ENCODE results near the gene PIGW. TPM values are rescaled to one million over a fixed set of nuclear protein-coding genes. Genes with fewer than 3 reads are reported as not detected.

Gene PIGW
- total RNA-seq, 3 donors from 2014 or later (not counting 1 experiment from before 2014, with no cell fraction given) = 4.6 to 8.3 (median 5.0) TPM

DNA sequence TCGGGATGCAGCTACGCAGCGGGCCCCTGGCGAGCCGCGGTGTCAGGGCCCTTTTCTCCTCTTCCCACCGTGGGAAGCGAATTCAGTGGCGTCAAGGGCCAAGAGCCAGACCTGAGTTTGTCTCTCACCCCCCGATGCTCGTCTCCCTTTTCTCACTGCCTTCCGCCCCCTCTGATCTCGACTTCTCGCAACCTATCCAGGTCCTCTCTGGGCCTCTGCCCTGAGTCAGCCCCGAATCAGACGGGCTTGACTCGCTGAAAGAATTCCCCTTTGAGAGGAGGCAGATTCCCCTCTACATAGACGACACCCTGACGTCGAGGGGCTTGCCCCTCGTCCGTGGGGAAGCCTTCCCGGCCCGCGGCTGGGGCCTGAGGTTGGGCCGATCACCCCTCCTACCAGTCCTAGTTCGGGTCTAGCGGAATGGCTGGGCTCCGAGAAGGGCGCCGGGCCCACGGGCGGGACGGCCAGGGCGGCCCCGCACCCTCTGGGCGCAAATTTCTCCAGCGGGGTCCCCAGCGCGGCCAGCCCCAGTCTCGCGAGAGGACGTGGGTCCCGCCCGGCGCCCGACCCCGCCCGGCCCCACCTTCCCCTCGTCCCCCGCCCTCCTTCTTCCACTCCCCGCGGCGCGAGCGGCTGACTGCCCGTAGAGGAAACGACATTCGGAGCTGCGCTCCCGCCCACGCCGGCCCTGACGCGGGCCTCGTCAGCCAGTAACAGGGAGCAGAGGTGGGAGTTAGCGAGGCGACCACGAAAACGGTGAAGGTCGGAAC, 9.7 kb downstream of the PIGW start, which contains the start of gene GGNBP2:
TSS of gene GGNBP2 (plus strand) at position 613 of the 770 bp plus-strand sequence. CDS start 806 bp downstream, outside the sequence.
- peak within 1 kb of the TSS; percentile 98 to 99 for H3K27ac Mint-ChIP-seq
- H3K9me3 ChIP-seq (ENCODE audit: control insufficient read depth, insufficient read depth, low read length) = no peaks in the 10 kb centered on the region
- TF ChIP-seq, protein P1, sequence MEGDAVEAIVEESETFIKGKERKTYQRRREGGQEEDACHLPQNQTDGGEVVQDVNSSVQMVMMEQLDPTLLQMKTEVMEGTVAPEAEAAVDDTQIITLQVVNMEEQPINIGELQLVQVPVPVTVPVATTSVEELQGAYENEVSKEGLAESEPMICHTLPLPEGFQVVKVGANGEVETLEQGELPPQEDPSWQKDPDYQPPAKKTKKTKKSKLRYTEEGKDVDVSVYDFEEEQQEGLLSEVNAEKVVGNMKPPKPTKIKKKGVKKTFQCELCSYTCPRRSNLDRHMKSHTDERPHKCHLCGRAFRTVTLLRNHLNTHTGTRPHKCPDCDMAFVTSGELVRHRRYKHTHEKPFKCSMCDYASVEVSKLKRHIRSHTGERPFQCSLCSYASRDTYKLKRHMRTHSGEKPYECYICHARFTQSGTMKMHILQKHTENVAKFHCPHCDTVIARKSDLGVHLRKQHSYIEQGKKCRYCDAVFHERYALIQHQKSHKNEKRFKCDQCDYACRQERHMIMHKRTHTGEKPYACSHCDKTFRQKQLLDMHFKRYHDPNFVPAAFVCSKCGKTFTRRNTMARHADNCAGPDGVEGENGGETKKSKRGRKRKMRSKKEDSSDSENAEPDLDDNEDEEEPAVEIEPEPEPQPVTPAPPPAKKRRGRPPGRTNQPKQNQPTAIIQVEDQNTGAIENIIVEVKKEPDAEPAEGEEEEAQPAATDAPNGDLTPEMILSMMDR (IDR thresholded peaks at IDR 0.05) = no peak
- peak; percentile 87 to 95 for DNase-seq
- peak within 1 kb of the TSS; percentile 100 for H3K27ac ChIP-seq (ENCODE audit: low read length)
- intact Hi-C loops (cut with micrococcal nuclease) = loop anchor here (1.0 to 10.0 kb wide), 3 partner anchors 9 to 957 kb away; partner anchors contain the start of genes AP2B1 and MRM1
- H3K36me3 ChIP-seq (ENCODE audit: control insufficient read depth, insufficient read depth, low read length) = peaks cover 9% of the 10 kb centered on the region
- H3K4me3 Mint-ChIP-seq = peak within 1 kb of the TSS; percentile 96
- peak; percentile 63 to 79 (median 66) for ATAC-seq
- no peaks in the 10 kb centered on the region for H3K9me3 Mint-ChIP-seq
- H3K4me1 Mint-ChIP-seq = peaks cover 27 to 32% of the 10 kb centered on the region in 2 donors
- H3K4me3 ChIP-seq (ENCODE audit: low read length) = peak within 1 kb of the TSS; percentile 89
- H3K27me3 Mint-ChIP-seq (ENCODE audit: low read depth in 2 of 2) = no peaks in the 10 kb centered on the region
- H3K4me1 ChIP-seq (ENCODE audit: control insufficient read depth, insufficient read depth, low read length) = peaks cover 25% of the 10 kb centered on the region
- no peaks in the 10 kb centered on the region for H3K36me3 Mint-ChIP-seq
- H3K27me3 ChIP-seq (ENCODE audit: control insufficient read depth, insufficient read depth, low read length) = no peaks in the 10 kb centered on the region
- WGBS (ENCODE audit: insufficient coverage) = under 1% methylated on average over 71 of the region's 71 CpGs

DNA sequence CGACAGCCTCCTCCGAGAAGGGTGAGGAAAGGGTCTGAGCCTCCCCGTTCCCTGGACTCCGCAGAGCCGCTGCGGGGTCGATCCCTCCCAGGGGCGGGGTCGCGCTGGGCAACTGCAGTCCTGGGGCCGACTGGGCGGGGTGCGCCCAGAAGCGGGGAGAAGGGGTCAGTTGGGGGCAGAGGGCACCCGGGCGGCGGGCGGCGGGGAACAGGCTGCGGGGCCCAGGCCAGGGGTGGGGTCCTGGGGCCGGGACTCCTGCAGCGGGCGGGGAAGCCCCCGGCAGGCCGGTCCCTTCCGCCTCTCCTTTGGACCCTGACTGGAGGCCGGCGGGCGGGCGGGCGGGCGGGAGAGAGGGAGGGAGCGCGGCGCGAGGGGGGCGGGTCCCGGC, 10.3 kb downstream of the PIGW start:
- intact Hi-C loops (cut with micrococcal nuclease) = loop anchor here (10.0 kb wide), 1 partner anchor 60 kb away; the partner anchor contains the start of gene MRM1
- Mint-ChIP-seq H3K9me3 (no peaks in the 10 kb centered on the region), H3K27ac (peak overlapping the region; percentile 98 to 99), H3K4me1 (peaks cover 28 to 35% of the 10 kb centered on the region in 2 donors), H3K36me3 (no peaks in the 10 kb centered on the region), H3K4me3 (peak overlapping the region; percentile 96), H3K27me3 (ENCODE audit: low read depth in 2 of 2) (no peaks in the 10 kb centered on the region)
- Histone ChIP-seq H3K4me1 (ENCODE audit: control insufficient read depth, insufficient read depth, low read length) (peaks cover 29% of the 10 kb centered on the region), H3K36me3 (ENCODE audit: control insufficient read depth, insufficient read depth, low read length) (peaks cover 9% of the 10 kb centered on the region), H3K27ac (ENCODE audit: low read length) (peak overlapping the region; percentile 100), H3K27me3 (ENCODE audit: control insufficient read depth, insufficient read depth, low read length) (no peaks in the 10 kb centered on the region), H3K9me3 (ENCODE audit: control insufficient read depth, insufficient read depth, low read length) (no peaks in the 10 kb centered on the region), H3K4me3 (ENCODE audit: low read length) (peak overlapping the region; percentile 89)
- WGBS (ENCODE audit: insufficient coverage) = 0% methylated on average over 38 of the region's 38 CpGs
- ATAC-seq (no peak), DNase-seq (no peak)
- TF ChIP-seq, protein P1 (IDR thresholded peaks at IDR 0.05) = no peak

DNA sequence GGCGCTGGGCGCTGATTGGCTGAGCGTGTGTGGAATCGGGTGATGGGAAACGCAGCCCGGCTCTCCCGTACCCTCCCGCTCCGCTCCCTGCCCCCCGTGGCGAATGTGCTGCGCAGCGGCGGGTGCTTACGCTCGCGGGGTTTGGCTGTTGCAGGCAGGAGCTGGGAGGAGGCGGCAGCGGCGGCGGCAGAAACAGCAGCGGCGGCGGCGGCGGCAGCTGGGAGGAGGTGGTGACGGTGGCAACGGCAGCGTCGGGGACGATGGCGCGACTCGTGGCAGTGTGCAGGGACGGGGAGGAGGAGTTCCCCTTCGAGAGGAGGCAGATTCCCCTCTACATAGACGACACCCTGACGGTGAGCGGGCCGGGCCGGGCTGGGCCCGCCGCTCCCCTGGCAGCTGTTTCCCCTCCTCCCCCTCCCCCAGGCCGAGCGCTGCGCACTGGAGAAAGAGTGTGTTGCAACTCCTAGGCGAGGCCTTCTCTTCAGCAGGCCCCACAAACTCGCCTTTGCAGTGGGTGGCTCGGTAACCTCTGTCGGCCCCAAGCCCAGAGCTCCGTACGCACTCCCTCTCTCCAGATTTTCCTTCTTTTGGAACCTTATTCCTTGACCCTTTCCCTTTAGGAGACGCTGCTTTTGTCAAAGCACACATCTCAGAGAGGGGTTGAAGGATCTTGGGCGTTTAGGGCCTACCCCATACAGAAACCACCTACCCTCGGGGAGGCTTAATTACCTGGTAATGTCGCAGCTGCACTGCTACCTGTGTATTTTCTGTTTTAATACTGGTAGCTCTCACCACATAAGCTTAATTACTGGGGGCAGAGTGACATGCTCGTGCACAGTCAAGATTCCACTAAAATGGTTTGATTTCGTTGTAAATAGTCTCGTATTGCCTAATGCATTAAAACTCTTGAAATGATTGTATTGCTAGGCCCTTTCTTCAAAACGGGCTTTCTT, 11.0 kb downstream of the PIGW start:
- peaks cover 9% of the 10 kb centered on the region for H3K36me3 ChIP-seq (ENCODE audit: control insufficient read depth, insufficient read depth, low read length)
- peaks cover 30% of the 10 kb centered on the region for H3K4me1 ChIP-seq (ENCODE audit: control insufficient read depth, insufficient read depth, low read length)
- H3K27me3 ChIP-seq (ENCODE audit: control insufficient read depth, insufficient read depth, low read length) = no peaks in the 10 kb centered on the region
- H3K4me1 Mint-ChIP-seq = peaks cover 35 to 42% of the 10 kb centered on the region in 2 donors
- intact Hi-C loops (cut with micrococcal nuclease) = loop anchor here (10.0 kb wide), 1 partner anchor 59 kb away; the partner anchor contains the start of gene MRM1
- under 1% methylated on average over 60 of the region's 60 CpGs for WGBS (ENCODE audit: insufficient coverage)
- TF ChIP-seq, protein P1 (IDR thresholded peaks at IDR 0.05) = no peak
- peak; percentile 65 to 87 (median 75) for ATAC-seq
- peak; percentile 96 to 98 for DNase-seq
- H3K9me3 Mint-ChIP-seq = no peaks in the 10 kb centered on the region
- H3K4me3 Mint-ChIP-seq = peak overlapping the region; percentile 88
- H3K27ac ChIP-seq (ENCODE audit: low read length) = peak overlapping the region; percentile 100
- H3K27me3 Mint-ChIP-seq (ENCODE audit: low read depth in 2 of 2) = no peaks in the 10 kb centered on the region
- no peaks in the 10 kb centered on the region for H3K9me3 ChIP-seq (ENCODE audit: control insufficient read depth, insufficient read depth, low read length)
- peak overlapping the region; percentile 89 for H3K4me3 ChIP-seq (ENCODE audit: low read length)
- no peaks in the 10 kb centered on the region for H3K36me3 Mint-ChIP-seq
- peak overlapping the region; percentile 98 to 99 for H3K27ac Mint-ChIP-seq
